Neuronal stem cell (in vitro differentiated cells): ENCODE results near the gene ZMYND11.

Source experiments
- DNase-seq: peaks from one replicate; pipeline ENCODE4 v3.0.0-alpha.2; 2013; ENCODE audit warnings: low spot score
- H2AFZ ChIP-seq: one replicate; pipeline ENCODE4 v1.6.1; 2013; ENCODE audit warnings: mild to moderate bottlenecking, low read length, inconsistent platforms
- H2AK5ac ChIP-seq: 2 replicates; pipeline ENCODE4 v1.6.1; 2013; ENCODE audit warnings: low read depth, mild to moderate bottlenecking, inconsistent platforms, low read length, moderate library complexity, mixed read lengths
- H2BK120ac ChIP-seq: 2 replicates; pipeline ENCODE4 v1.6.1; 2013; ENCODE audit warnings: low read depth, mild to moderate bottlenecking, inconsistent platforms, low read length, moderate library complexity, mixed read lengths
- H2BK12ac ChIP-seq: one replicate; pipeline ENCODE4 v1.6.1; 2013; ENCODE audit warnings: low read length, inconsistent platforms
- H2BK15ac ChIP-seq: 2 replicates; pipeline ENCODE4 v1.6.1; 2013; ENCODE audit warnings: mild to moderate bottlenecking, low read length, inconsistent platforms, mixed read lengths
- H2BK5ac ChIP-seq: one replicate; pipeline ENCODE4 v1.6.1; 2013; ENCODE audit warnings: inconsistent platforms, mild to moderate bottlenecking, low read length, moderate library complexity
- H3K14ac ChIP-seq: one replicate; pipeline ENCODE4 v1.6.1; 2013; ENCODE audit warnings: low read length, inconsistent platforms
- H3K18ac ChIP-seq: 2 replicates; pipeline ENCODE4 v1.6.1; 2013; ENCODE audit warnings: low read length, inconsistent platforms
- H3K23ac ChIP-seq: 2 replicates; pipeline ENCODE4 v1.6.1; 2013; ENCODE audit warnings: low read depth, mild to moderate bottlenecking, mixed read lengths, low read length, inconsistent platforms; ENCODE audit not compliant: poor library complexity
- H3K27ac ChIP-seq: replicated peaks from 3 replicates; pipeline ENCODE4 v1.5.1; 2013; ENCODE audit warnings: low read length, inconsistent platforms
- H3K27me3 ChIP-seq, 3 experiments: 2 replicates each; pipeline ENCODE4 v1.6.1; 2013; ENCODE audit warnings: low read length in 3 of 3, mild to moderate bottlenecking in 2 of 3, inconsistent platforms in 1 of 3, low read depth in 1 of 3, mixed read lengths in 1 of 3, moderate library complexity in 1 of 3; ENCODE audit not compliant: control insufficient read depth in 3 of 3, insufficient read depth in 3 of 3
- H3K36me3 ChIP-seq, 2 donors: replicated peaks in 1 of 2; 2 replicates each; pipeline ENCODE4 v1.6.1; 2013; ENCODE audit warnings: low read length in 2 of 2; ENCODE audit not compliant: control insufficient read depth in 2 of 2, insufficient read depth in 2 of 2
- H3K4ac ChIP-seq: 2 replicates; pipeline ENCODE4 v1.6.1; 2013; ENCODE audit warnings: inconsistent platforms, mild to moderate bottlenecking, low read length, moderate library complexity
- H3K4me1 ChIP-seq, 2 donors: 1 replicate in 1 of 2; 2 replicates in 1 of 2; pipeline ENCODE4 v1.6.1; 2013; ENCODE audit warnings: low read length in 2 of 2, low read depth in 1 of 2; ENCODE audit not compliant: control insufficient read depth in 2 of 2, insufficient read depth in 1 of 2
- H3K4me2 ChIP-seq: one replicate; pipeline ENCODE4 v1.6.1; 2013; ENCODE audit warnings: mild to moderate bottlenecking, low read length, inconsistent platforms; ENCODE audit not compliant: insufficient read depth, poor library complexity, severe bottlenecking
- H3K4me3 ChIP-seq, 2 donors: 2 replicates each; pipeline ENCODE4 v1.5.1; 2013; ENCODE audit warnings: low read length in 2 of 2, mild to moderate bottlenecking in 2 of 2, inconsistent platforms in 1 of 2, moderate library complexity in 1 of 2
- H3K79me1 ChIP-seq: one replicate; pipeline ENCODE4 v1.6.1; 2013; ENCODE audit warnings: low read depth, mild to moderate bottlenecking, inconsistent platforms, low read length, moderate library complexity
- H3K9ac ChIP-seq: one replicate; pipeline ENCODE4 v1.6.1; 2013; ENCODE audit warnings: mild to moderate bottlenecking, low read depth, low read length, inconsistent platforms; ENCODE audit not compliant: poor library complexity
- H3K9me3 ChIP-seq, 2 donors: replicated peaks in 1 of 2; 2 replicates each; pipeline versions ENCODE3 to v1.6.1; 2013; ENCODE audit warnings: low read length in 2 of 2, mild to moderate bottlenecking in 2 of 2, inconsistent platforms in 1 of 2, low read depth in 1 of 2, mixed read lengths in 1 of 2, moderate library complexity in 1 of 2; ENCODE audit not compliant: control insufficient read depth in 2 of 2, insufficient read depth in 1 of 2
- H4K8ac ChIP-seq: one replicate; pipeline ENCODE4 v1.6.1; 2013; ENCODE audit warnings: low read depth, mild to moderate bottlenecking, inconsistent platforms, low read length, moderate library complexity
- H4K91ac ChIP-seq: one replicate; pipeline ENCODE4 v1.6.1; 2013; ENCODE audit warnings: low read length, low read depth, mild to moderate bottlenecking, inconsistent platforms; ENCODE audit not compliant: poor library complexity
- WGBS, 2 donors: extraction: QIAGEN DNeasy Blood & Tissue Kit; methylation state at CpG; one replicate each; pipeline ENCODE4 v1.1.7; 2013; ENCODE audit warnings: missing lambda C conversion rate in 2 of 2, mixed read lengths in 1 of 2; ENCODE audit not compliant: insufficient read length in 2 of 2, insufficient replicate concordance in 1 of 2; ENCODE audit errors: extremely low coverage in 2 of 2; 5-methylcytosine and 5-hydroxymethylcytosine counted together

ZMYND11 gene

GRCh38 chr10:235915-236314, 100.7 kb downstream of the ZMYND11 start:
- H3K4me3 ChIP-seq, result no peak overlapping the region
- no peak overlapping the region for H3K4ac ChIP-seq
- H3K14ac ChIP-seq, result no peak overlapping the region
- no peak overlapping the region for H3K27ac ChIP-seq
- no peak overlapping the region for H2AFZ ChIP-seq
- no peak overlapping the region for H2AK5ac ChIP-seq
- no peak overlapping the region for H2BK5ac ChIP-seq
- H3K27me3 ChIP-seq, result no peaks in the 10 kb centered on the region
- no peak for DNase-seq
- H2BK120ac ChIP-seq, result no peak overlapping the region
- H4K8ac ChIP-seq, result no peak overlapping the region
- H3K9ac ChIP-seq, result no peak overlapping the region
- no peak overlapping the region for H2BK15ac ChIP-seq
- H3K4me1 ChIP-seq, result no peaks in the 10 kb centered on the region
- no peak overlapping the region for H3K18ac ChIP-seq
- H2BK12ac ChIP-seq, result no peak overlapping the region
- no peak overlapping the region for H4K91ac ChIP-seq
- H3K79me1 ChIP-seq, result no peaks in the 10 kb centered on the region
- H3K9me3 ChIP-seq, result no peaks in the 10 kb centered on the region
- H3K23ac ChIP-seq, result no peak overlapping the region
- H3K36me3 ChIP-seq, result peaks cover 2 to 54% of the 10 kb centered on the region in 2 donors
- H3K4me2 ChIP-seq, result no peak overlapping the region
- no CpG with 5 or more reads among the region's 3 CpGs for WGBS, 2 donors

GRCh38 chr10:239109-239508, 103.9 kb downstream of the ZMYND11 start:
- Histone ChIP-seq H3K14ac (no peak overlapping the region), H2BK5ac (no peak overlapping the region), H3K4me2 (no peak overlapping the region), H3K27me3 (no peaks in the 10 kb centered on the region), H3K4ac (no peak overlapping the region), H2AFZ (no peak overlapping the region), H3K9ac (no peak overlapping the region), H3K27ac (no peak overlapping the region), H2BK15ac (no peak overlapping the region), H3K79me1 (no peaks in the 10 kb centered on the region), H4K91ac (no peak overlapping the region), H2BK12ac (no peak overlapping the region), H3K18ac (no peak overlapping the region), H4K8ac (no peak overlapping the region), H3K23ac (no peak overlapping the region), H2AK5ac (no peak overlapping the region), H3K36me3 (peaks cover 2 to 79% of the 10 kb centered on the region in 2 donors), H3K4me3 (no peak overlapping the region), H2BK120ac (no peak overlapping the region), H3K4me1 (peaks cover 0 to 3% of the 10 kb centered on the region in 2 donors), H3K9me3 (no peaks in the 10 kb centered on the region)
- no peak for DNase-seq
- no CpG with 5 or more reads among the region's 6 CpGs for WGBS, 2 donors

GRCh38 chr10:241451-241850, 106.2 kb downstream of the ZMYND11 start:
- no CpG with 5 or more reads among the region's 6 CpGs for WGBS, 2 donors
- Histone ChIP-seq H3K27ac (no peak overlapping the region), H2BK15ac (no peak overlapping the region), H2AK5ac (no peak overlapping the region), H3K27me3 (no peaks in the 10 kb centered on the region), H3K9ac (no peak overlapping the region), H2BK120ac (no peak overlapping the region), H4K91ac (no peak overlapping the region), H2BK12ac (no peak overlapping the region), H2AFZ (no peak overlapping the region), H3K4me1 (peaks cover 0 to 3% of the 10 kb centered on the region in 2 donors), H3K79me1 (no peaks in the 10 kb centered on the region), H3K4me2 (no peak overlapping the region), H3K14ac (no peak overlapping the region), H3K4me3 (no peak overlapping the region), H4K8ac (no peak overlapping the region), H3K36me3 (peaks cover 4 to 96% of the 10 kb centered on the region in 2 donors), H2BK5ac (no peak overlapping the region), H3K23ac (no peak overlapping the region), H3K9me3 (no peaks in the 10 kb centered on the region), H3K18ac (no peak overlapping the region), H3K4ac (no peak overlapping the region)
- DNase-seq, result no peak

GRCh38 chr10:241966-242643, 106.8 kb downstream of the ZMYND11 start:
- H3K4me2 ChIP-seq, result no peak overlapping the region
- H3K9me3 ChIP-seq, result no peaks in the 10 kb centered on the region
- H3K4me1 ChIP-seq, result peaks cover 0 to 3% of the 10 kb centered on the region in 2 donors
- no peak for DNase-seq
- no peaks in the 10 kb centered on the region for H3K27me3 ChIP-seq
- H2AK5ac ChIP-seq, result no peak overlapping the region
- H2BK15ac ChIP-seq, result no peak overlapping the region
- no peak overlapping the region for H2BK5ac ChIP-seq
- no peak overlapping the region for H3K27ac ChIP-seq
- H3K36me3 ChIP-seq, result peaks cover 6 to 96% of the 10 kb centered on the region in 2 donors
- no peak overlapping the region for H4K8ac ChIP-seq
- no peak overlapping the region for H3K9ac ChIP-seq
- WGBS, 2 donors, result no CpG with 5 or more reads among the region's 9 CpGs
- H2BK12ac ChIP-seq, result no peak overlapping the region
- H3K14ac ChIP-seq, result no peak overlapping the region
- H4K91ac ChIP-seq, result no peak overlapping the region
- no peak overlapping the region for H2BK120ac ChIP-seq
- no peak overlapping the region for H3K4me3 ChIP-seq
- no peak overlapping the region for H3K4ac ChIP-seq
- H3K18ac ChIP-seq, result no peak overlapping the region
- no peak overlapping the region for H2AFZ ChIP-seq
- H3K23ac ChIP-seq, result no peak overlapping the region
- H3K79me1 ChIP-seq, result no peaks in the 10 kb centered on the region
